ENCODE results near the gene ZNF780B. TPM values are rescaled to one million over a fixed set of nuclear protein-coding genes. Genes with fewer than 3 reads are reported as not detected.

ZNF780B gene
- total RNA-seq, 2 donors from 2014 or later, result 11.7 to 17.4 TPM

GRCh38 chr19:39996218-39996810 lies 59.7 kb downstream of the ZNF780B start:
- 7% methylated on average over 19 of the region's 19 CpGs for WGBS
- no peak for DNase-seq (ENCODE audit: low spot score)
- intact Hi-C loops (cut with DNase I), result no loop called here

GRCh38 chr19:39995794-39996193 lies 60.2 kb downstream of the ZNF780B start:
- intact Hi-C loops (cut with DNase I), result no loop called here
- Histone ChIP-seq H3K36me3 (no peaks in the 10 kb centered on the region), H3K27ac (no peak overlapping the region)

More at GRCh38 chr19:39996218-39996810, 59.7 kb downstream of the ZNF780B start:
- Histone ChIP-seq H3K27me3 (replicated peaks; ENCODE audit: insufficient read depth) (no peaks in the 10 kb centered on the region), H3K9me3 (no peaks in the 10 kb centered on the region), H3K36me3 (no peaks in the 10 kb centered on the region), H3K4me1 (replicated peaks) (no peaks in the 10 kb centered on the region), H3K27ac (peak overlapping the region; percentile 80 to 81), H3K4me3 (peak overlapping the region; percentile 60 to 70)
- no peak for TF ChIP-seq POLR2AphosphoS5 (IDR thresholded peaks at IDR 0.05)
- no peak for TF ChIP-seq CTCF (IDR thresholded peaks at IDR 0.05)
- no peak for TF ChIP-seq POLR2A (IDR thresholded peaks at IDR 0.05)

GRCh38 chr19:39994361-39994760 lies 61.7 kb downstream of the ZNF780B start:
- intact Hi-C loops (cut with DNase I), result no loop called here
- H3K27ac ChIP-seq, result no peak overlapping the region
- no peaks in the 10 kb centered on the region for H3K27me3 ChIP-seq (replicated peaks; ENCODE audit: insufficient read depth)

More at GRCh38 chr19:39995794-39996193, 60.2 kb downstream of the ZNF780B start:
- Histone ChIP-seq H3K4me3 (no peak overlapping the region), H3K4me1 (replicated peaks) (no peaks in the 10 kb centered on the region), H3K27me3 (replicated peaks; ENCODE audit: insufficient read depth) (no peaks in the 10 kb centered on the region), H3K9me3 (no peaks in the 10 kb centered on the region)
- DNase-seq (ENCODE audit: low spot score), result no peak
- 65% methylated on average over 1 of the region's 1 CpG for WGBS
- no peak for TF ChIP-seq POLR2AphosphoS5 (IDR thresholded peaks at IDR 0.05)
- TF ChIP-seq POLR2A (IDR thresholded peaks at IDR 0.05), result no peak
- no peak for TF ChIP-seq CTCF (IDR thresholded peaks at IDR 0.05)

GRCh38 chr19:39993605-39994004 lies 62.4 kb downstream of the ZNF780B start:
- Histone ChIP-seq H3K9me3 (no peaks in the 10 kb centered on the region), H3K36me3 (no peaks in the 10 kb centered on the region), H3K4me3 (no peak overlapping the region), H3K4me1 (replicated peaks) (no peaks in the 10 kb centered on the region), H3K27me3 (replicated peaks; ENCODE audit: insufficient read depth) (no peaks in the 10 kb centered on the region), H3K27ac (no peak overlapping the region)
- no peak for DNase-seq (ENCODE audit: low spot score)
- 100% methylated on average over 1 of the region's 1 CpG for WGBS
- intact Hi-C loops (cut with DNase I), result no loop called here
- no peak for TF ChIP-seq POLR2A (IDR thresholded peaks at IDR 0.05)

More at GRCh38 chr19:39994361-39994760, 61.7 kb downstream of the ZNF780B start:
- no peaks in the 10 kb centered on the region for H3K36me3 ChIP-seq
- H3K9me3 ChIP-seq, result no peaks in the 10 kb centered on the region
- no peak overlapping the region for H3K4me3 ChIP-seq
- TF ChIP-seq POLR2A (IDR thresholded peaks at IDR 0.05), result no peak
- TF ChIP-seq POLR2AphosphoS5 (IDR thresholded peaks at IDR 0.05), result no peak
- TF ChIP-seq CTCF (IDR thresholded peaks at IDR 0.05), result no peak
- DNase-seq (ENCODE audit: low spot score), result no peak
- H3K4me1 ChIP-seq (replicated peaks), result no peaks in the 10 kb centered on the region

- H3K27ac ChIP-seq, result no peak overlapping the region
- TF ChIP-seq POLR2A (IDR thresholded peaks at IDR 0.05) (no peak), POLR2AphosphoS5 (IDR thresholded peaks at IDR 0.05) (no peak), CTCF (IDR thresholded peaks at IDR 0.05) (no peak)
- H3K4me1 ChIP-seq (replicated peaks), result no peaks in the 10 kb centered on the region
- H3K27me3 ChIP-seq (replicated peaks; ENCODE audit: insufficient read depth), result no peaks in the 10 kb centered on the region
- no peak overlapping the region for H3K4me3 ChIP-seq
- intact Hi-C loops (cut with DNase I), result no loop called here
- no peaks in the 10 kb centered on the region for H3K9me3 ChIP-seq
- no peak for DNase-seq (ENCODE audit: low spot score)
- H3K36me3 ChIP-seq, result no peaks in the 10 kb centered on the region
- 91% methylated on average over 1 of the region's 1 CpG for WGBS
Observed at GRCh38 chr19:39987596-39987995, 68.4 kb downstream of the ZNF780B start.
